Endothelial cell of umbilical vein (primary cell): Measurements from ENCODE around the gene SLC22A23. TPM values are rescaled to one million over a fixed set of nuclear protein-coding genes. Genes with fewer than 3 reads are reported as not detected.

Experiments used
- BruUV-seq: library from RNA; stranded (reverse); fragments of 400-500 nt; replicated peaks from 2 replicates; lab custom pipeline; 2021; lab: Mats Ljungman, UMichigan
- CTCF ChIA-PET: fragments of 300-600, 350-600 bp; sonication (Branson Sonifier 250); formaldehyde crosslinking; loops from one replicate; lab custom pipeline; 2021; ENCODE audit warnings: antibody characterized with exemption, inconsistent platforms; lab: Charles Lee
- POLR2A ChIA-PET: fragments of 300-600, 350-600 bp; sonication (Branson Sonifier 250); formaldehyde crosslinking; loops from one replicate; lab custom pipeline; 2021; ENCODE audit warnings: antibody characterized with exemption, inconsistent platforms; lab: Charles Lee
- DNase-seq: peaks from one replicate; pipeline ENCODE4 v3.0.0-alpha.2; 2011; ENCODE audit warnings: low read depth, low spot score
- FAIRE-seq: peaks from 2 replicates; lab custom pipeline; 2011; peaks lifted over from hg19 to GRCh38; lab: Jason Lieb, UNC
- H2AFZ ChIP-seq: 2 replicates; pipeline ENCODE4 v1.6.0; 2012; ENCODE audit warnings: low read depth, low read length, control low read depth, inconsistent platforms
- H3K27ac ChIP-seq: 2 replicates; pipeline ENCODE4 v1.5.1; 2011; ENCODE audit warnings: low read depth, mild to moderate bottlenecking, control low read depth, low read length, moderate library complexity; ENCODE audit not compliant: insufficient read depth
- H3K27me3 ChIP-seq, 2 experiments: 2 replicates each; pipeline versions ENCODE4 v1.6.0 to v1.6.1; 2011; ENCODE audit warnings: low read length in 2 of 2, mixed read lengths in 1 of 2; ENCODE audit not compliant: control insufficient read depth in 2 of 2, insufficient read depth in 2 of 2
- H3K36me3 ChIP-seq, 2 experiments: 2 replicates in 1 of 2; 3 replicates in 1 of 2; pipeline ENCODE4 v1.5.1; 2011; ENCODE audit warnings: low read length in 2 of 2, mild to moderate bottlenecking in 1 of 2, moderate library complexity in 1 of 2; ENCODE audit not compliant: control insufficient read depth in 2 of 2, insufficient read depth in 2 of 2; ENCODE audit errors: extremely low read depth in 1 of 2
- H3K4me1 ChIP-seq: 3 replicates; pipeline ENCODE4 v1.5.1; 2011; ENCODE audit warnings: mild to moderate bottlenecking, low read length; ENCODE audit not compliant: control insufficient read depth, insufficient read depth; ENCODE audit errors: extremely low read depth
- H3K4me2 ChIP-seq: 2 replicates; pipeline ENCODE4 v1.6.1; 2011; ENCODE audit warnings: low read length, control low read depth, mixed read lengths; ENCODE audit not compliant: insufficient read depth
- H3K4me3 ChIP-seq, 3 experiments: fragments of 200-600 bp in 1 of 3; sonication (generic), shearing (Covaris generic) in 1 of 3; replicated peaks in 1 of 3; 2 replicates each; pipeline ENCODE4 v1.5.1; 2011 to 2016; ENCODE audit warnings: control low read depth in 3 of 3, low read length in 3 of 3, mild to moderate bottlenecking in 2 of 3, inconsistent platforms in 1 of 3, low read depth in 1 of 3, moderate library complexity in 1 of 3; ENCODE audit not compliant: insufficient read depth in 1 of 3
- H3K79me2 ChIP-seq: 2 replicates; pipeline ENCODE4 v1.6.0; 2012; ENCODE audit warnings: low read length, inconsistent platforms; ENCODE audit not compliant: control insufficient read depth, insufficient read depth
- H3K9ac ChIP-seq: replicated peaks from 2 replicates; pipeline ENCODE3; 2011; ENCODE audit warnings: low read length, control low read depth; ENCODE audit not compliant: insufficient read depth; ENCODE audit errors: extremely low read depth
- H3K9me1 ChIP-seq: replicated peaks from 3 replicates; pipeline ENCODE4 v1.6.0; 2011; ENCODE audit warnings: mild to moderate bottlenecking, low read length; ENCODE audit not compliant: control insufficient read depth, insufficient read depth; ENCODE audit errors: extremely low read depth
- H3K9me3 ChIP-seq: replicated peaks from 2 replicates; pipeline ENCODE4 v1.5.1; 2012; ENCODE audit warnings: low read length, inconsistent platforms; ENCODE audit not compliant: control insufficient read depth, insufficient read depth
- H4K20me1 ChIP-seq: replicated peaks from 2 replicates; pipeline ENCODE3; 2011; ENCODE audit warnings: mild to moderate bottlenecking, low read length; ENCODE audit not compliant: control insufficient read depth, insufficient read depth; ENCODE audit errors: extremely low read depth
- CTCF ChIP-seq, 2 donors: IDR thresholded peaks; 1 replicate in 1 of 2; 2 replicates in 1 of 2; pipeline ENCODE4 v1.5.1; 2011; ENCODE audit warnings: low read length in 2 of 2, mild to moderate bottlenecking in 2 of 2, moderate library complexity in 2 of 2, control low read depth in 1 of 2, inconsistent platforms in 1 of 2, low read depth in 1 of 2; ENCODE audit not compliant: insufficient read depth in 1 of 2; ENCODE audit errors: extremely low read depth in 1 of 2
- EZH2 ChIP-seq: IDR thresholded peaks from 2 replicates; pipeline ENCODE4 v1.6.1; 2012; ENCODE audit warnings: borderline replicate concordance, low read depth, mild to moderate bottlenecking, moderate library complexity, low read length, inconsistent platforms; ENCODE audit not compliant: severe bottlenecking
- FOS ChIP-seq: IDR thresholded peaks from 2 replicates; pipeline ENCODE4 v1.6.1; 2011; ENCODE audit warnings: mild to moderate bottlenecking, low read length, moderate library complexity, borderline replicate concordance; ENCODE audit not compliant: insufficient read depth
- GATA2 ChIP-seq: IDR thresholded peaks from 2 replicates; pipeline ENCODE4 v1.7.0; 2011; ENCODE audit warnings: low read depth, mild to moderate bottlenecking, moderate library complexity, mixed read lengths, low read length; ENCODE audit not compliant: insufficient read length, insufficient read depth
- JUN ChIP-seq: IDR thresholded peaks from 2 replicates; pipeline ENCODE4 v1.6.1; 2011; ENCODE audit warnings: borderline replicate concordance, low read depth; ENCODE audit not compliant: insufficient read length, insufficient read depth
- MAX ChIP-seq: IDR thresholded peaks from 2 replicates; pipeline ENCODE4 v1.6.1; 2011; ENCODE audit not compliant: insufficient read depth, insufficient read length
- MYC ChIP-seq: IDR thresholded peaks from one replicate; pipeline ENCODE4 v1.6.1; 2011; ENCODE audit warnings: mild to moderate bottlenecking, low read depth, low read length
- POLR2A ChIP-seq: IDR thresholded peaks from 2 replicates; pipeline ENCODE4 v1.6.1; 2012; ENCODE audit warnings: low read depth, mild to moderate bottlenecking, control low read depth, low read length
- POLR2AphosphoS5 ChIP-seq: IDR thresholded peaks from 2 replicates; pipeline ENCODE4 v1.6.1; 2012; ENCODE audit warnings: low read depth, mild to moderate bottlenecking, control low read depth, low read length, moderate library complexity; ENCODE audit not compliant: insufficient read depth
- dilution Hi-C: fragments of 300-500 bp; cut with MboI; formaldehyde crosslinking; loops from one replicate; pipeline ENCODE4 v1.15.0; 2019; ENCODE audit warnings: low sequenced_read_pairs; ENCODE audit not compliant: extremely low pct_ligation_motif_present
- intact Hi-C: fragments of 100-400 bp; cut with micrococcal nuclease; formaldehyde crosslinking; loops from one replicate; pipeline ENCODE4 v1.10.0; 2022
- polyA plus RNA-seq, 4 experiments: library from polyadenylated mRNA; depleted of rRNA in 3 of 4; stranded (reverse) in 3 of 4; unstranded in 1 of 4; fragments of >200 nt; gene quantifications; 2 replicates each; pipeline versions ENCODE4 v1.2.1 to v1.2.3, GENCODE V29; 2011 to 2012; ENCODE audit warnings: missing spikeins in 1 of 4
- total RNA-seq: library from RNA; stranded (reverse); gene quantifications from 2 replicates; pipeline ENCODE4 v1.2.3, GENCODE V29; 2021

SLC22A23 gene
- total and polyA plus RNA-seq, 2 donors (not counting 3 experiments of a cell fraction or from before 2014, with no cell fraction given), result 4.2 to 14.3 TPM

GRCh38 chr6:3351105-3351676 is 105.7 kb downstream of the SLC22A23 start:
- DNase-seq, result peak; percentile 69
- H3K4me3 ChIP-seq, result no peak overlapping the region
- BruUV-seq, result no TSS peak

More at GRCh38 chr6:3351105-3351676, 105.7 kb downstream of the SLC22A23 start:
- no peaks in the 10 kb centered on the region for H3K79me2 ChIP-seq
- ChIA-PET POLR2A (no interaction called here), CTCF (no interaction called here)
- H3K4me1 ChIP-seq, result peaks cover 2% of the 10 kb centered on the region
- H4K20me1 ChIP-seq, result no peaks in the 10 kb centered on the region
- TF ChIP-seq EZH2 (no peak), MAX (no peak), FOS (no peak), GATA2 (no peak), JUN (no peak), POLR2AphosphoS5 (no peak), CTCF (IDR thresholded peaks at IDR 0.05; ENCODE audit: extremely low read depth in 1 of 2, insufficient read depth in 1 of 2, low read depth in 1 of 2, low read length in 2 of 2) (no peak), MYC (no peak), POLR2A (no peak)
- intact Hi-C loops, result no loop called here
- no peak overlapping the region for H3K4me2 ChIP-seq
- H3K36me3 ChIP-seq, result no peaks in the 10 kb centered on the region
- H2AFZ ChIP-seq, result no peak overlapping the region
- H3K9ac ChIP-seq, result no peak overlapping the region
- dilution Hi-C loops, result no loop called here
- H3K9me1 ChIP-seq, result no peaks in the 10 kb centered on the region
- H3K27ac ChIP-seq, result no peak overlapping the region
- no peaks in the 10 kb centered on the region for H3K9me3 ChIP-seq
- no peak for FAIRE-seq
- no peaks in the 10 kb centered on the region for H3K27me3 ChIP-seq
